WTC11 (cell line): ENCODE data around the gene TSPAN17. TPM values are rescaled to one million over a fixed set of nuclear protein-coding genes. Genes with fewer than 3 reads are reported as not detected.

Experiments
- ATAC-seq: fragments of 200-7000 bp; cut with Tn5 transposase; 2 replicates; pipeline ENCODE4 v1.10.0; 2021; ENCODE audit warnings: mild to moderate bottlenecking, moderate library complexity
- CTCF ChIA-PET: fragments of 300-600 bp; sonication (Branson Sonifier 250); formaldehyde crosslinking; loops from one replicate; lab custom pipeline; 2021; ENCODE audit warnings: antibody characterized with exemption; lab: Charles Lee
- POLR2A ChIA-PET: fragments of 350-600 bp; sonication (Branson Sonifier 250); formaldehyde crosslinking; loops from one replicate; lab custom pipeline; 2021; ENCODE audit warnings: antibody characterized with exemption; lab: Charles Lee
- DNase-seq: peaks from one replicate; pipeline ENCODE4 v3.0.0; 2021; ENCODE audit warnings: low spot score
- H3K27ac Mint-ChIP-seq: 2 replicates; pipeline ENCODE4 v1.8.0; 2021; ENCODE audit warnings: mixed read lengths
- H3K27me3 Mint-ChIP-seq: 2 replicates; pipeline ENCODE4 v1.8.0; 2021; ENCODE audit warnings: low read depth, mild to moderate bottlenecking, moderate library complexity, mixed read lengths
- H3K36me3 Mint-ChIP-seq: 2 replicates; pipeline ENCODE4 v1.8.0; 2021; ENCODE audit warnings: mixed read lengths
- H3K4me1 Mint-ChIP-seq: 2 replicates; pipeline ENCODE4 v1.8.0; 2022; ENCODE audit warnings: mixed read lengths
- H3K4me3 Mint-ChIP-seq: 2 replicates; pipeline ENCODE4 v1.8.0; 2021; ENCODE audit warnings: mild to moderate bottlenecking, moderate library complexity, mixed read lengths
- H3K9me3 Mint-ChIP-seq: 2 replicates; pipeline ENCODE4 v1.8.0; 2021; ENCODE audit warnings: mixed read lengths
- AFF4 ChIP-seq: sonication (generic); formaldehyde crosslinking; IDR thresholded peaks from 2 replicates; pipeline ENCODE4 v1.8.1; 2023; ENCODE audit warnings: mild to moderate bottlenecking, missing genetic modification reagents, borderline replicate concordance
- ELF4 ChIP-seq: sonication (generic); formaldehyde crosslinking; IDR thresholded peaks from 2 replicates; pipeline ENCODE4 v1.8.1; 2022; ENCODE audit warnings: low read depth, mild to moderate bottlenecking, moderate library complexity, missing genetic modification reagents
- ESRRA ChIP-seq: sonication (generic); formaldehyde crosslinking; IDR thresholded peaks from 2 replicates; pipeline ENCODE4 v1.8.1; 2022; ENCODE audit warnings: mild to moderate bottlenecking, missing genetic modification reagents, borderline replicate concordance
- FOXP1 ChIP-seq: sonication (generic); formaldehyde crosslinking; IDR thresholded peaks from 2 replicates; pipeline ENCODE4 v1.8.0; 2022; ENCODE audit warnings: missing genetic modification reagents, mild to moderate bottlenecking, moderate library complexity, borderline replicate concordance
- MXD4 ChIP-seq: fragments of 250-450 bp; sonication (Bioruptor Pico); IDR thresholded peaks from 2 replicates; pipeline ENCODE4 v1.8.0; 2021; ENCODE audit warnings: mild to moderate bottlenecking, moderate library complexity, borderline replicate concordance
- NFYB ChIP-seq: sonication (generic); formaldehyde crosslinking; conservative IDR thresholded peaks from 2 replicates; pipeline ENCODE4 v1.8.0; 2022; ENCODE audit warnings: low read depth, missing genetic modification reagents
- NR1H2 ChIP-seq: sonication (generic); formaldehyde crosslinking; IDR thresholded peaks from 2 replicates; pipeline ENCODE4 v1.9.0; 2021; ENCODE audit warnings: mild to moderate bottlenecking, moderate library complexity, missing genetic modification reagents
- NR3C1 ChIP-seq: sonication (generic); formaldehyde crosslinking; conservative IDR thresholded peaks from 2 replicates; pipeline ENCODE4 v1.8.1; 2023; ENCODE audit warnings: low read depth, mild to moderate bottlenecking, missing genetic modification reagents
- USF2 ChIP-seq: sonication (generic); formaldehyde crosslinking; IDR thresholded peaks from 2 replicates; pipeline ENCODE4 v1.8.1; 2023; ENCODE audit warnings: mild to moderate bottlenecking, missing genetic modification reagents, moderate library complexity
- ZNF121 ChIP-seq: sonication (generic); formaldehyde crosslinking; IDR thresholded peaks from 2 replicates; pipeline ENCODE4 v1.8.0; 2023; ENCODE audit warnings: missing genetic modification reagents
- ZNF263 ChIP-seq: sonication (generic); formaldehyde crosslinking; IDR thresholded peaks from 2 replicates; pipeline ENCODE4 v1.8.1; 2022; ENCODE audit warnings: low read depth, mild to moderate bottlenecking, moderate library complexity, missing genetic modification reagents
- ZNF416 ChIP-seq: fragments of 250-450 bp; sonication (Bioruptor Pico); IDR thresholded peaks from 2 replicates; pipeline ENCODE4 v1.9.0; 2021; ENCODE audit warnings: mild to moderate bottlenecking, inconsistent platforms
- ZNF512 ChIP-seq: sonication (generic); formaldehyde crosslinking; IDR thresholded peaks from 2 replicates; pipeline ENCODE4 v1.8.1; 2022; ENCODE audit warnings: missing genetic modification reagents, borderline replicate concordance
- total RNA-seq: library from RNA; stranded (reverse); gene quantifications from 3 replicates; pipeline ENCODE4 v1.2.3, GENCODE V29; 2021
- TF ChIP-seq, protein P1 (sequence below): sonication (generic); formaldehyde crosslinking; conservative IDR thresholded peaks from 2 replicates; pipeline ENCODE4 v1.8.1; 2022; ENCODE audit warnings: mild to moderate bottlenecking, missing genetic modification reagents
- TF ChIP-seq, protein P2 (sequence below): sonication (generic); formaldehyde crosslinking; IDR thresholded peaks from 2 replicates; pipeline ENCODE4 v1.8.0; 2022; ENCODE audit warnings: mild to moderate bottlenecking, missing genetic modification reagents

The TSPAN17 gene
- total RNA-seq, 1 experiment from 2014 or later, result 47.8 TPM

- TF ChIP-seq AFF4 (CRISPR knock-in tag) (no peak), MXD4 (CRISPR knock-in tag) (no peak)
These were observed 31.3 kb downstream of the TSPAN17 start (continued) for GRCh38 chr5:176678584-176678983.

DNA sequence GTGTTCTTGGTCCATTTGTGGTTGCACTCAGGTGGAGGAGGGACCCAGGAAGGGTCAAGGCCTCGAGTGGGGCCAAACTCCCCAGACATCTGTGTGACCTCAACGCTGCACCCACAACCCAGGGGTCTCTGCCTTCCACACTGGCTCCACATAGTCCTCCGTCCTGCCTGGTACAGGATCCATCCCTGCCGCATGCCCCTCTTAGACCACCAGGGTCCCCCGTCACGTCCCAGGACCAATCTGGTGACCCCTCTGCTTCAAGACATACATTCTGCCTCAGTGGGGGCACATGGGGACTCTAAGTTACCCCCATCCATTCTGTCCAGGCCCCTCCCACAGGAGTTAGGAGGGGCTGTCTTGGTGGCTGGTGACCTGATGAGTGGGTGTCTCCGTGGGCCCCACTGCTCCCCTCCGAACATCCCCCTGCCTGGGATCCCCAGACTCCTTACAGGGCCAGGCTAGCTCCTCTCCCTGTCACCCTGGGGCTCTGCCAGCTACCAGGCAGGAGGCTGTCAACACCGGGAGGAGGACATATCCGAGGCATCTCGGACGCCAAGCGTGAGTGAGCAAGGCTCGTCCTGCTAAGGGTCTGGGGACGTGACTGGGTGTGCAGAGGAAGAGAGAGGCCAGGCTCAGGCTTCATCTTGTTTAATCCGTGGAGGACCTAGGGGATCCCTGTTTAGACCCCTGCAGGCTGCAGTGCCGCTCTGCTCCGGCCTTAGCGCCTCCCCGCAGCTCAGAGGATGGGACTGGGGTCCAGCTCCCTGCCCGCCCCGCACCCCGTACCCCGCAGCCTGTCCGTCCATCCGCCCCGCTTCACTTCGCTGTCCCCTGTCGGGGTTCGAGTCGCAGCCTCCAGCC is 32.3 kb downstream of the TSPAN17 start:
- CTCF ChIA-PET, result interaction anchor here (0.9 to 5.6 kb wide), 12 partner anchors 8 to 144 kb away, joined by 3 to 55 read pairs (median 5); no protein-coding TSS in a partner anchor
- peak; percentile 23 for ATAC-seq
- Mint-ChIP-seq H3K36me3 (no peaks in the 10 kb centered on the region), H3K27me3 (peaks cover 6% of the 10 kb centered on the region), H3K9me3 (no peaks in the 10 kb centered on the region), H3K4me1 (peaks cover 20% of the 10 kb centered on the region), H3K27ac (no peak overlapping the region), H3K4me3 (no peak overlapping the region)
- TF ChIP-seq ZNF416 (CRISPR knock-in tag) (no peak), FOXP1 (CRISPR knock-in tag) (0 out of 2 replicates have a peak, but pooled peaks have one; percentile 6)
- no peak for DNase-seq
- POLR2A ChIA-PET, result interaction anchor here (0.9 kb wide), 1 partner anchor 137 kb away, joined by 3 read pairs; no protein-coding TSS in a partner anchor

GRCh38 chr5:176680226-176680563 is 32.9 kb downstream of the TSPAN17 start:
- no peak overlapping the region for H3K4me3 Mint-ChIP-seq
- ATAC-seq (peak; percentile 36), DNase-seq (no peak)
- peaks cover 6% of the 10 kb centered on the region for H3K27me3 Mint-ChIP-seq
- peaks cover 3% of the 10 kb centered on the region for H3K36me3 Mint-ChIP-seq
- TF ChIP-seq, protein P1, sequence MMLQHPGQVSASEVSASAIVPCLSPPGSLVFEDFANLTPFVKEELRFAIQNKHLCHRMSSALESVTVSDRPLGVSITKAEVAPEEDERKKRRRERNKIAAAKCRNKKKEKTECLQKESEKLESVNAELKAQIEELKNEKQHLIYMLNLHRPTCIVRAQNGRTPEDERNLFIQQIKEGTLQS, result no peak
- no peak for TF ChIP-seq USF2 (CRISPR knock-in tag)
- no peak for TF ChIP-seq ELF4 (CRISPR knock-in tag)
- TF ChIP-seq ZNF263, result no peak
- TF ChIP-seq FOXP1 (CRISPR knock-in tag), result 0 out of 2 replicates have a peak, but pooled peaks have one; percentile 3
- H3K27ac Mint-ChIP-seq, result no peak overlapping the region
- H3K4me1 Mint-ChIP-seq, result peaks cover 18% of the 10 kb centered on the region
- H3K9me3 Mint-ChIP-seq, result peaks cover 4% of the 10 kb centered on the region
- CTCF ChIA-PET, result interaction anchor here (0.6 to 5.6 kb wide), 13 partner anchors 10 to 432 kb away, joined by 3 to 55 read pairs (median 5); no protein-coding TSS in a partner anchor
- POLR2A ChIA-PET, result interaction anchor here (0.5 to 0.9 kb wide), 3 partner anchors 20 to 419 kb away, joined by 3 to 6 read pairs (median 3); no protein-coding TSS in a partner anchor

DNA sequence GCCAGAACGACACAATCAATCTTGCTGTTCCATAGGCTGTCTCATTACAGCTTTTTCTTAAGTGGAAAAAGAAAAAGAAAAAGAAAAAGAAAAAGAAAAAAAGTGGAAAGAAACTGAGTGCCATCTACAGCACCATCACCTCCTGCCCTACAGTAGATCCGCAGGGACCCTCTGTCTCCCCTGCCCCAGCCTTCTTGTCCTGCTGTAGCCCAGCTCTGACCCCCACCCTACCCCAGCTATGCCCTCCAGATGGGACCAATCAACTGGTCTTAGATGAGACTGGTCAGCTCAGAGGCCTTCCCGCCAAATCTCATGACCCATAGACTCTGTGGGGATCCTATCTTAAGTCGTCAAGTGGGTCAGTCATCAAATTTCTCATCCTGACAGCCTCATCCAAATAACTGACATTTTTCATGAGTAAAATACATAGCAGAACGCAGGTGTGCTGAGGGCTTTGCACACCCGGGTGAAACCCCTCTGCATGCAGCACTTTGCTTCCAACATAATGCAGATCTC is 34.8 kb downstream of the TSPAN17 start:
- peaks cover 7% of the 10 kb centered on the region for H3K9me3 Mint-ChIP-seq
- POLR2A ChIA-PET, result no interaction called here
- TF ChIP-seq ZNF121 (no peak), ZNF512 (CRISPR knock-in tag) (no peak), NR3C1 (CRISPR knock-in tag) (no peak), NFYB (no peak), NR1H2 (CRISPR knock-in tag) (no peak), AFF4 (CRISPR knock-in tag) (no peak), FOXP1 (CRISPR knock-in tag) (no peak), ESRRA (no peak)
- TF ChIP-seq, protein P2, sequence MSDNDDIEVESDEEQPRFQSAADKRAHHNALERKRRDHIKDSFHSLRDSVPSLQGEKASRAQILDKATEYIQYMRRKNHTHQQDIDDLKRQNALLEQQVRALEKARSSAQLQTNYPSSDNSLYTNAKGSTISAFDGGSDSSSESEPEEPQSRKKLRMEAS, result no peak
- TF ChIP-seq, protein P1, result no peak
- TF ChIP-seq, all 79 proteins: peak for 0
- no peak overlapping the region for H3K27ac Mint-ChIP-seq
- H3K4me1 Mint-ChIP-seq, result peaks cover 7% of the 10 kb centered on the region
- H3K4me3 Mint-ChIP-seq, result no peak overlapping the region
- CTCF ChIA-PET, result interaction anchor here (1.6 to 5.6 kb wide), 4 partner anchors 12 to 135 kb away, joined by 3 to 55 read pairs (median 9); no protein-coding TSS in a partner anchor
- no peak for ATAC-seq
- no peak for DNase-seq
- peaks cover 4% of the 10 kb centered on the region for H3K36me3 Mint-ChIP-seq
- H3K27me3 Mint-ChIP-seq, result peaks cover 6% of the 10 kb centered on the region
